ENCODE results near the gene ALDH3A2.

ALDH3A2 gene

DNA sequence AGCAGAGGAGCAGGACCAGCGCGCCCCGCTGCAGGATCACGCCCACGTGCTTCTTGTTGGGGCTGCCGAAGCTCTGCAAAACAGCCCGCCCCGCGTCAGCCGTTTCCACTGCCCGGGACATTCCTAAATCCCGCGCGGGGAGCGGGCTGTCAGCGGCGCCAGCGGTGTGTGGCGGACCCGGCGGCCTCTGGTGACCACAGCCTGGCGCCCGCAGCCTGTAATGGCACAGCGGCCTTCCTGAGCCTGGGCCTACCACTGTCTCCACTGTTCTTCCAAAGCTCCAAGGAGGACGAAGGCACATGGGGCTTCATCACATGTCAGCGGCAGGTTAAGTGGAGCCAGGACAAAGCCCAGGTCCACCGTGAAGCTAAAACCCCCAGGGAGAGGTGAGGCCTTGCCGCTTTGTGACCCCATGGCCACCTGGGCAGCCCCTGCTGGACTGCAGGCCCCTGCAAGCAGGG, 65.4 kb downstream of the ALDH3A2 start:
- DNase-seq (ENCODE audit: low read depth): no peak
- TF ChIP-seq, protein P1, sequence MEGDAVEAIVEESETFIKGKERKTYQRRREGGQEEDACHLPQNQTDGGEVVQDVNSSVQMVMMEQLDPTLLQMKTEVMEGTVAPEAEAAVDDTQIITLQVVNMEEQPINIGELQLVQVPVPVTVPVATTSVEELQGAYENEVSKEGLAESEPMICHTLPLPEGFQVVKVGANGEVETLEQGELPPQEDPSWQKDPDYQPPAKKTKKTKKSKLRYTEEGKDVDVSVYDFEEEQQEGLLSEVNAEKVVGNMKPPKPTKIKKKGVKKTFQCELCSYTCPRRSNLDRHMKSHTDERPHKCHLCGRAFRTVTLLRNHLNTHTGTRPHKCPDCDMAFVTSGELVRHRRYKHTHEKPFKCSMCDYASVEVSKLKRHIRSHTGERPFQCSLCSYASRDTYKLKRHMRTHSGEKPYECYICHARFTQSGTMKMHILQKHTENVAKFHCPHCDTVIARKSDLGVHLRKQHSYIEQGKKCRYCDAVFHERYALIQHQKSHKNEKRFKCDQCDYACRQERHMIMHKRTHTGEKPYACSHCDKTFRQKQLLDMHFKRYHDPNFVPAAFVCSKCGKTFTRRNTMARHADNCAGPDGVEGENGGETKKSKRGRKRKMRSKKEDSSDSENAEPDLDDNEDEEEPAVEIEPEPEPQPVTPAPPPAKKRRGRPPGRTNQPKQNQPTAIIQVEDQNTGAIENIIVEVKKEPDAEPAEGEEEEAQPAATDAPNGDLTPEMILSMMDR (IDR thresholded peaks at IDR 0.05; ENCODE audit: insufficient read depth, low read depth, low read length, missing control alignments): no peak
- no peak overlapping the region for H3K4me3 ChIP-seq (ENCODE audit: low read depth, low read length)

DNA sequence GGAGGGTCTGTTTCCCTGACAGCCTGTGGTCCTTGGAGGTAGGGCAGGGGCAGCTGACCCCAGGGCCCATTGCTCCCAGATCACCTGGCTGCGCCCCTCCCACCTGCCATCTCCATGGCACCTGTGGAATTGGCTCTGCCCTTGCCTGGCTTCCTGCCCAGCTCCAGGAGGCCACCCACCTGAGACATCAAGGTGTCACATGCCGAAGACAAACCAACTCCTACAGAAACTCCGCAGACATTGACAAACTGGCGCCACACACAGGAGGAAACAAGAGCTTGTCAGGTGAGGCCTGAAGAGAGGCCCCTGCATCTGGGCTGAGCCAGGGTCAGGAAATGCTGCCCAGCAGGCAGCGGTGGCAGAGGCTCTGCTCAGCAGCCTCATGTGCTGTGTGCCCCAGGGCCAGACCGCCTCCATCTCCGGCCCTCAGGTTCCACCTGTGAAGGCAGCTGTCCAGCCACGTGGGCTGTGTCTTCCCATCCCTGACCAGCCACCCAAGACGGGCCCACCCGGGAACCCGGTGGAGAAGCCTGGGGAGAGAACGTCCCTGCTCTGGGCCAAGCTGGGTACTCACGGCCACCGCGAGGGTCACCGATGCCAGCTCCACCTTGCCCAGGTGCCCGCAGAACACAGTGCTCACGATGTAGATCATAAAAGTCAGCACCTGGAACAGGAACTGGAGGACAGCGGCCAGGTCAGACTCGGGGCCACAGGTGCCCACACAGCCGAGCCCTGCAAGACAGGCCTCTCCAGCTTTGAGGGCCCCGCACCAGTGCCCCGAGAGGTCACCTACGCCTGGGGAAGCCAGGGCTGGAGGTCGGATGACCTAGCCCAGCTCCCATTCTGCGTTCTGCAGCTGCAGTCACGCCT, 66.2 kb downstream of the ALDH3A2 start:
- no peak overlapping the region for H3K4me3 ChIP-seq (ENCODE audit: low read depth, low read length)
- TF ChIP-seq, protein P1 (IDR thresholded peaks at IDR 0.05; ENCODE audit: insufficient read depth, low read depth, low read length, missing control alignments): no peak
- no peak for DNase-seq (ENCODE audit: low read depth)

DNA sequence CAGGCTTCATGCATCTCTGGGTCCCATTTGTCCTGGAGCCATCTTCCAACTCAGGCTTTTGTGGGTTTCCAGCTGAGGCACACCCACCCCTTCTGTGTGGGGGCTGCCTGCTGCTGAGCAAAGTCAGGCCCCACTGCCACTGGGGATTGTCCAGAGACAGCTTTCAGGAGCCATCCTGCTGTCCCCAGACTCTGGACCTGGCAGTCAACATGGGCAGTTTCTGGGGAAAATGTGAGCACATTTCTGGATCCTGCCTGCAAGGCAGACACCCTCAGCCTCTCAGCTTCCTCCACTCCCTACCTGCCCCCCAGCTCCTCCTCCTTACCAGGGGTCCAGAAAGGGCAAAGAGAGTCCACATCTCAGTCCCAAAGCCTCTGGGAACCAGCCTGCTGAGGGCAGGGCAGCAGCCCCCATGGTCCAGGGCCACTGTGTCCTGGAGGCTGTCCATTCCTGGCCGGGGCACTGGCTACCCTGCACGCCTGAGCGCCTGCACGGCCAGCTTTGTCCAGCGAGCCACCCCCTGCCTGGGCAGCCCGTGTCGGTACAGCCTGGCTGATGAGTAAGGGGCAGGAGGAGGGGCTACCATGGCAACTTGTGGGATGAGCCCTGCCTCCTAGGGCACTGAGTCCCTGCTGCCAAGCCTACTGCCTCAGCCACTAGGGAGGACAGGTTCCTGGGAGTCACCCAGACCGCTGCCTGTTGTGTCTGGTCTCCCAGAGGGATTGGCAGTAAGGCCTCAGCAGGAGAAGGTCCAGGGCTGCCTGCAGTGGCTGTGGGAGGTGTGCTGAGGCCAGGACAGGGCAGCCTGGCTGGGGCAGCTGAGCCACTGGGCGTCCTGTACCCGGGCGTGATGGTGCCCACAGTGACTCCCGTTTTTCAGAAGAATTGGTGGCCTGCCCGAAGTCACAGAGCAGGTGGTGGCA, 67.8 kb downstream of the ALDH3A2 start, which contains the start of gene SLC47A2:
SLC47A2 (minus strand) TSS at position 477 of the 923 bp plus-strand sequence; CDS start at position 448, 29 bp downstream.
- H3K4me3 ChIP-seq (ENCODE audit: low read depth, low read length): no peak within 1 kb of the TSS
- no peak for DNase-seq (ENCODE audit: low read depth)
- TF ChIP-seq, protein P1 (IDR thresholded peaks at IDR 0.05; ENCODE audit: insufficient read depth, low read depth, low read length, missing control alignments): no peak

DNA sequence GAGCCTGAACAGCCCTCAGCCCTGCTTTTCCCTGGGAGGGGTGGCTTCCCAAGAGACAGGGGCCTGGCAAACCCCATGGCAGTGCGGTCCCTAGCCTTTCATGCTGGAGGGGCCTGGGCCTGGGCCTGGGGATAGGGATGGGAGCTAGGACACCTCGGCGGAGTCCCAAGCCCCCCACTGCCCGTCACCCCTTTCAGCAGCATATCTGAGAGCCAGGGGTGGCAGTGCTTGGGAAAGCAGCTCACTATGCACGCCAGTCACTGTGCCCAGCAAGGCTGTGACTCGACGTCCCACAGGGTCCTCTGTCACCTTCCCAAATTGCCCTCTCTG, 68.4 kb downstream of the ALDH3A2 start:
- TF ChIP-seq, protein P1 (IDR thresholded peaks at IDR 0.05; ENCODE audit: insufficient read depth, low read depth, low read length, missing control alignments): no peak
- no peak for DNase-seq (ENCODE audit: low read depth)
- H3K4me3 ChIP-seq (ENCODE audit: low read depth, low read length): no peak overlapping the region

DNA sequence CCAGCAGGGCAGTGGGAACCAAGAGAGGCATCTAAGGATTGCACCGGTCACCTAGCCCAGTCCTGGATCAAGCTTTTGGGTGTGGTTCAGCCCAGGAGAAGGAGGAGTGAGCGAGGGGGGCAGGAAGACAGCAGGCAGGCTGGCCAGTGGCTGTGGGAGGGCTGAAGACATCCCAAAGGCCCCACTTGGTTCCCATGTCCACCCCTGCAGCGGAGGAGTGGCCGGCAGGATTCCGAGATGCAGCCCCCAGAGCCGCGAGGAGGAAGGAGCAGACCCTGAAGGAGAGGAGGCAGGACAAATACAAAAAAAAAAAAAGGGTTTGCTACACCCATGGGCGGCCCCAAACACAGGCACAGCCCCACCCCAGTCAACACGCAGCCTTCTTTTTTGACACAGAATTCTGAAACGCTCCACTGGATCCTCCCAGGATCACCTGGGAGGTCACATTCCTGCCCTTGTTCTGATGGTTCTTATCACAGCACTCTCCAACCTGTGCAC, 68.9 kb downstream of the ALDH3A2 start:
- TF ChIP-seq, protein P1 (IDR thresholded peaks at IDR 0.05; ENCODE audit: insufficient read depth, low read depth, low read length, missing control alignments): no peak
- no peak overlapping the region for H3K4me3 ChIP-seq (ENCODE audit: low read depth, low read length)
- no peak for DNase-seq (ENCODE audit: low read depth)

DNA sequence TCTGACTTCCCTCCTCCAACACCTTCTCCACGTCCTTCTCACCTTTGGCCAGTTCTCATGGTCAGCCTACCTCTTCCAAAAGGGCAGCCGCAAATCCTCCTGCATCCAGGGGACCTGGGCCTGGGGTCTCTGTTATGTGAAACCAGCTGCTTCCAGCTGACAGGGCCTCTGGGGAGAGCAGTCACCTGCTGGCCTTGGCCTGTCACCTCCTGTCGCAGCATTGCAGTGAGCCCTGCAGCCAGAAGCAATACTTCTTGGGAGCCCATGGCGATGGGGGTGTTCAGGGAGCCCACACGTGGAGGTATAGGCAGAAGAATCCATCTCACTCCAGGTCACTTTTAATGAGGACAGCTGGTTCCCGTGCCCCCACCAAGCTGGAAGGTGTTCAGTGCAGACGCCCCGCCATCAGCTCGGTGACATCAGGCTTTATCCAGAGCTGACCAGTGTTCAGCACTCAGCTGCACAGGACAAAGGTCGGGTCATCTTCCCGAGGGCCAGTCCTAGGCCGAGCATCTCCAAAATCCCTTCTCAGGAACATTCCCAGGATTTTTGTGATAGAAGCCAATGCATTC, 69.6 kb downstream of the ALDH3A2 start:
- no peak for DNase-seq (ENCODE audit: low read depth)
- H3K4me3 ChIP-seq (ENCODE audit: low read depth, low read length): no peak overlapping the region
- TF ChIP-seq, protein P1 (IDR thresholded peaks at IDR 0.05; ENCODE audit: insufficient read depth, low read depth, low read length, missing control alignments): no peak

Data from GM12865 (cell line).